AG08396 (cell line): ENCODE data around the gene THRB.

Source experiments
- DNase-seq: peaks from one replicate; pipeline ENCODE4 v3.0.0; 2012; ENCODE audit warnings: low spot score, mixed read lengths

The THRB gene

GRCh38 chr3:24375947-24376384 is 118.7 kb downstream of the THRB start:
- DNase-seq = no peak

GRCh38 chr3:24374801-24375200 is 119.8 kb downstream of the THRB start:
- no peak for DNase-seq

DNA sequence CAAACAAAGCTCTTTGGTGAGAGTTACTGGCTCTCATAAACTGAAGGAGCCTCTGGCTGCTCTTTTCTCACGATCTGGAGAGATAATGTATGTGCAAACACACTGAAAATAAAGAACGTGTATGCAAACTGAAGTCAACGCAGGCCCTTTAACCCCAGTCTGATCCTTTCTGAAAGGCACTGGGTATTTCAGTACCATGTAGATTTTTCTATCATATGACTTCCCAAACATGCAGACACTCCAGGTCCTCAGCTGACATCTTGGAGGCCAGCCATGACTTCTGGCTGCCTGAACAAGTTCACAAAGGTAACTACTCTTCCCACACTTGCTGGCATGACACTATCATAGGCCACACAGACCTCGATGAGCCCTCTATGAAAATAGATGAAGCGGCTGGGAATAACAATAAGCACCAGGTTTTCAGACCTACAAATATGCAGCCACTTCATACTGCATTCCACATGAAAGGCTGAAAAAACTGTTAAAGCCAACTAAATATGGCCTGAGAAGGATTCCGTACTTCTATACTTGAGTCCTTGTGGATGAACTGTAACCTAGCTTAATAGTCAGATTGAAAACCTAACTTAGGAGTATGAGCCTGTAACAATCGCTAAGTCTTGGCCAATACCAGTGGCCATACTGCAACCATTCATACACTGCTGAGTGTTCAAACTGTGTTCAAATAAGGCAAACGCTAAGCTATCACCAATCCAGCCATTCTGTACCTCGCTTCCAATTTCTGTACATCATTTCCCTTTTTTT is 121.3 kb downstream of the THRB start:
- no peak for DNase-seq

DNA sequence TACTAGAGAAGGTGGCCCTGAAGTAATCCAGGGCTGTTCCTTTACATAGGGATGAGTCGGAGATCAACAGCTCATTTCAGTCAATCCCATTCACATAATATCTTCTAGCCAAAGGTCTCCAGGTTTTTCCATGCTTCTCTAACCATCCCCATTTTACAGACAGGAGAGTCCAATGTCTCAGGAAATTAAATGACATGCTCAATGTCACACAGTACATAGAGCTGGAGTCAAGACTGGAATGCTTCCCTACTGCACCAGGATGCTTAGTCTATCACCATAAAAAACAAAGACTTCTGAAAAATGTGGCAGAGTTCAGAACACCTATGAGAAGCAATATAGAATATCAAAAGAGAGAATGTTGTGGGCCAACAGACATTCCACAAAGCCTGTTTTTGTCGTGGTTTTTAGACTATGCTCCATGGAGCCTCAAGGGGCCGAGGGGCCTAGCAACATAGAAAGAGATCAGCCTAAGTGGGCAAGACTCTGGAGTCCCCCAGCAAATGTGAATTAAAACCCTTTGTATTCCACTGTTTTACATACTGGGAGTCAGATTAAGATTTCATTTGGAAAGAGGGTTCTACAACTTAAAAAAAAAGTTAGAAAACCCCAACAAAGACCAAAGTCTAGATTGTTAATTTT is 122.0 kb downstream of the THRB start:
- no peak for DNase-seq

DNA sequence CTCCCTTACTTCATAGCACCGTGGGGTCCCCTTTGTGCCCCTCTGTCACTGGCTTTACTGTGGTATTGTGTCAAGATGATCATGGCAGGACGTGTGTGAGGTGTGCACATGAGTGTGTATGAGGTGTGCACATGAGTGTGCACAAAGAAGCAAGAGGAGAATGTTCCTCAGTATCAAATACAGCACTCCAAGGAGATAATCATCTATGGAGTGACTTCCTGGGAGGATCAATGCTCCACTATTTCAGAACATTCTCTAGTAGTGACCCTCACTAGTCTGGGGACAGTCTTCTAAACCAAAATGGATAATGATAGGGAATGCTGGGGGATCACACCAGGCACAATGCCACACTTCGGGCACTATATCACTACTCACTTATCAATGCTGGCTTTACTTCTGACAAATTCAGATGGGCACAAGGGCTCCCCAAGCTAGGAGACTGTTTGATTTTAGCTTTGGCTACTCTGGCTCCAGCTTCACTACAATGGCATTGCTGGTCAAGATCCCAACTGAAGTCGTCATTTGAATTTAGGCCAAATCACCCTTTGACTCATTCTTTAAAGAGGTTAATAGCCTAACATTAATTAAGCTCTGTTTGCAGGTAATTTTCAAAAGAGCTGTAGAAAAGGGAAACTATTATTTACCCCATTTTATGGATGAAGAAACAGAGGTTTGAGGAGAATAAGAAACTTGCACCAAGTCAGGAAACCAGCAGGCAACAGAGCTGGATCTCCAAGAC is 124.1 kb downstream of the THRB start:
- no peak for DNase-seq

- no peak for DNase-seq
Observed at GRCh38 chr3:24368605-24369004, 126.0 kb downstream of the THRB start.

- no peak for DNase-seq
Observed at GRCh38 chr3:24367664-24368264, 126.9 kb downstream of the THRB start.

DNA sequence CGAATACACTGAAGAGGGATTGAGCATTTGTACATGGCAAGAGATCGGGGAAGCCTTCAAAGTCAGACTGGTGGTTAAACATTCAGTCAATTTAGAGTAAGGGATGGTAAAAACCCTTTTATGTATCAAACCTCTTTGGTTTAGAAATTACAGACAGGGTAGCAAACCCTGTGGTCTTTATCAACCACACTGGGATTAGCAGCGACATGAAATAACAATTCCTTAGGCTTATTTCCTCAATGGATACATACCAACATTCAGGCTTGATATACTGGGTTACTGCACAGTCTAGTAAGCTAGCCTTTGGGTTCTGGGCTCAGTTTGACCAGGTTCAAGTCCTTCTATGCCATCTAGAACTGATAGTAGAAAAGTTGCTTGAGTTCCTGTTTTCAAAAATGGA is 127.4 kb downstream of the THRB start:
- DNase-seq = no peak

DNA sequence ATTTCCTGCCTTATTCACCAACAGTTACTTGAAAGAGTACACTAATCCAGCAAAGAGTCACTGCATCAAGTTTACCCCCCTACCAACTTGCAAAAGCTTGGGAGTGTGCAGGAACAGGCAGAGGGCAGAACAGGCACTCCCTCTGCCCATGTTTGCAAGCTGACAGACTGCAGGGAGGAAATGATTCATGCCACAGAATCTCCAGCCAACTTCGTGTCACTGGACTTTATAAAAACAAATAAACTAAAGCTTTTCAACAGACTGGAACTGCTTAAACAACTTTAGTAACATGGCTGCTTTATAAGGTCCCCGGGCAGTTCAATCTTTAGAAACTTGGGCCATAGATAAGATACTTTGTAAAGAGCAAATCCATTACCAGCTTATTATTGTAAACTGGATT is 129.5 kb downstream of the THRB start:
- DNase-seq = peak; percentile 51

GRCh38 chr3:24364359-24364758 is 130.3 kb downstream of the THRB start:
- DNase-seq = no peak

DNA sequence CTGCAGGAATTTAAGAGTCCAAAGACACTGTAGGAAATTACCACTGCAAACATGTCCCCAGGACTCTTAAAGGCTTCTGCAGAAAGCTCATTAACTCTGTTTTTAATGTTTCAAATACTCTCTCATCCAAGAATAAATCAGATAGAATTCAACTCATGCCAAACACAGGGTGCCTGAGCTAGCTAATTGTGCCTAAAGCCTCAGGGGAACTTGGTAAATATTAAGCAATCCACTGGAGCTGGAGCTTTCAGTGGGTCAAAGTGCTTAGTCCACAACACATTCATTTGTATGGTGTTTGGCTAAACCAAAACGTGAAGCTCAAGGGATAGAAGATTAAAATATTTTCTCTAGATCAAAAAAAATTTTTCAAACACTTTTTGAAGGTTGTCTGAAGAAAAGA is 131.4 kb downstream of the THRB start:
- no peak for DNase-seq

GRCh38 chr3:24361623-24362022 is 133.0 kb downstream of the THRB start:
- DNase-seq = no peak

GRCh38 chr3:24360957-24361356 is 133.7 kb downstream of the THRB start:
- no peak for DNase-seq

- DNase-seq = no peak
Observed at GRCh38 chr3:24359645-24360462, 134.8 kb downstream of the THRB start.

DNA sequence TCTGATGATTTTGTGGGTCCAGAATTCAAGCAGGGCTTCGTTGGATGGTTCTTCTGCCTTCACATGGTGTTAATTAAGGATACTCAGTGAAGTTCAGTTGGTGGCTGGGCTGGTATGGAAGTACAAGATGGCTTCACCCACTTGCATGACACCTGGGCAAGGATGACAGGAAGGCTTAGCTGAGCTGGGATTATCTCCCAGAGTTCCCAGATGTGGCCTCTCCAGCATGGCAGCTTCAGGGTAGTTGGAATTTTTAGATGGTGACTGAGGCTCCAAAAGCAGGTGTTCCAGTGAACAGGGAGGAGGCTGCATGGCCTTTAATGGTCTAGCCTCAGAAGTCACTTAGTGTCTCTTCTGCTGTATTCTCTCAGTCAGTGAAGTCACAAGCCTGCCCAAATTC is 135.5 kb downstream of the THRB start:
- no peak for DNase-seq

- no peak for DNase-seq
Observed at GRCh38 chr3:24357635-24358034, 137.0 kb downstream of the THRB start.

DNA sequence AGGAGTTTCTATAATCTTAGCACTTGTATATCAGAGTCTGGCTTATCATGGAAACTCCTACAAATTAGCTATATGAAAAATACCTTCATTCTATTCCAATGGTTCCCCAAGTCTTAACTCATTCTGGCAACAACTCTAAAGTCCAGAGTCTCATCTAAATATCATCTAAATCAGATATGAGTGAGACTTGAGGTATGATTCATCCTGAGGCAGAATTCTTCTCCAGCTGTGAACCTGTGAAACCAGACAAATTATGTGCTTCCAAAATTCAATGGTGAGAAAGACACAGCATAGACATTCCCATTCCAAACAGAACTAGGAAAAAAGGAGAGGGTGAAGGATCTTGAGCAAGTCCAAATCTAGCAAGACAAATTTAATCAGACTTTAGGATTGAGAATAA is 138.8 kb downstream of the THRB start:
- DNase-seq = no peak

DNA sequence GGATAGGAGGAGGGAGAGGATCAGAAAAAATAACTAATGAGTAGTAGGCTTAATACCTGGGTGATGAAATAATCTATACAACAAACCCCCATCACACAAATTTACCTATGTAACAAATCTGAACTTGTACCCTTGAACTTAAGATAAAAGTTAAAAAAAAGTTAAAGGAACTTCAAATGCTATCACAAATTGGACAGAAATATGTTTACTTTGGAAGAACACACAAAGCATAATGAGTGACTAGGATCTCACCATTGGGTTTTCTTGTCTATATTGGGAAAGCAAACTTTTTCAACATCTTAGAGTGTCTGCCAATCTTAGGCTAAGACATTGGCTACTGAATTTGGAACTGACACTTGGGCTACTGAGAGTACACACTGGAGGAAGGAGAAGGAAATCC is 140.4 kb downstream of the THRB start:
- no peak for DNase-seq

DNA sequence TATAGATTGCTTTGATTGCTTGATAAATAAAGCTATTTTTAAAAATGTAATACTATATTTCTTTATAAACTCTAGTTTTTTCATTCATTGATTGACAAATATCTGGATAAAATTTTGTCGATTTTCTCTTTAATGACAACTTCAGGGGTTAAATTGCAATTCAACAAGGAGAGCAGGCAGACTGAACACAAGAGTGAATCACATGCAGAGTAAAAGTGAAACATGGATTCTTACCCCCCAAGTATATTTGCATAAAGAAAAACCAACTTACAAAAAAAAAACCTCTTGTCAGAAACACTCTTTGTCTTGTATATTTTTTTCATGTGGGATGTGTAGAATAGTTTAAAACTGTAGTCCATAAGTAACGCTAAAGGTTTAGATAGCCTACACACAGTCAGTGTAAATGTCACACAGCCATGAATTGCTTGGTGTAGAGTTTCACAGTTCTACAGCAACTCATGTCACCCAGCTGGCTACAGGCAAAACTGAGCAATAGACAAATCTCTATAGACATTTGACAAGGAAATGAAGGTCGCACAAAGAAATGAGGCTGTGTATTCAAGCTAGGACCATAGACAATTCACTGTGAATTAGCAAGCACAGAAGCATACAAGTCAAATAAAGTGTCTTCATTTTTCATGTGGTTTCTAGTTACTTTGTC is 141.6 kb downstream of the THRB start:
- no peak for DNase-seq

DNA sequence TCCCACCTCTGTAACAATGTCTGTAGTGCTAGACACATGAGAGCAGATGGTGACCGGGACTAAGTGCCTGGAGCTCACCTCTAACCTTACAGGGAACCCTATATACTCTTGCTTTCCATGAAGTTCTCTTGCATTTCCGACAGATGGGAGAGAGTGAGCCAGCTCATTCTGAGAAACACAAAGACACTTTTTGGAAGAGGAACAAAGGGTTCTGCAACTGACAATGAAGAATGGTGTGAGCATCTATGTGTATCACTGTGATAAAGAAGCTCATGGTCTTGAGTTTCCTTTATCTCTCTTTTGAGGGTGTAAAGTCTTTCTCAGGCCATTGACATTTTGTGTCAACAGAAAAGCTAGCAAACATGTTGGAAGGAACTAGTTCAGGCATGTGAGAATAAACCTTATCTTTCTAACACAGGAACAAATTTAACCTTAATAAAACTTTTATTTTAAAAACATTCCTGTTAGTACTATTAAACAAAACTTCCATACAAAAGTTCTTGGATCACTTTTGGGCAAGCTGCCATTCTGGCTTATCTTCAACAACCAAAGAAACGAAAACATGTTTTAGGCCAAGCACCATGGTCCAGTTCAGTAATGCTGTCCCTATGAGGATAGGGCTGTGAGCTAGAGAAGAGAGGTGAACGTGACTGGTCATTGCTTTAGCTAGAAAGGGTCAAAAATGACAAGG is 142.7 kb downstream of the THRB start:
- no peak for DNase-seq
